Naive thymus-derived CD4-positive, alpha-beta T cell (primary cell): ENCODE measurements around the gene SPRY4. TPM values are rescaled to one million over a fixed set of nuclear protein-coding genes. Genes with fewer than 3 reads are reported as not detected.

Experiments used
- ATAC-seq: fragments of 150-1000 bp; cut with Tn5 transposase; 2 replicates; pipeline ENCODE4 v1.10.0; 2021; ENCODE audit warnings: mild to moderate bottlenecking, moderate library complexity
- CTCF ChIA-PET: fragments of 350-600 bp; sonication (Branson Sonifier 250); formaldehyde crosslinking; loops from one replicate; lab custom pipeline; 2021; ENCODE audit warnings: antibody characterized with exemption; lab: Charles Lee
- POLR2A ChIA-PET: fragments of 350-600 bp; sonication (Branson Sonifier 250); formaldehyde crosslinking; loops from one replicate; lab custom pipeline; 2021; ENCODE audit warnings: antibody characterized with exemption, inconsistent platforms; lab: Charles Lee
- DNase-seq, 9 donors: peaks; one replicate each; pipeline versions ENCODE4 v3.0.0 to v3.0.0-alpha.2; 2020 to 2022; ENCODE audit warnings: mixed read lengths in 1 of 9
- H3K27ac ChIP-seq: one replicate; pipeline ENCODE4 v1.7.0; 2013; ENCODE audit warnings: mild to moderate bottlenecking, low read depth, low read length, moderate library complexity
- H3K27me3 ChIP-seq, 2 donors: one replicate each; pipeline ENCODE4 v1.7.0; 2013; ENCODE audit warnings: low read length in 2 of 2, mild to moderate bottlenecking in 2 of 2, moderate library complexity in 2 of 2; ENCODE audit not compliant: control insufficient read depth in 2 of 2, insufficient read depth in 2 of 2
- H3K36me3 ChIP-seq, 3 experiments: 1 replicate in 2 of 3; 2 replicates in 1 of 3; pipeline ENCODE4 v1.7.0; 2013; ENCODE audit warnings: low read length in 3 of 3, mild to moderate bottlenecking in 3 of 3, moderate library complexity in 1 of 3; ENCODE audit not compliant: insufficient read depth in 3 of 3, control insufficient read depth in 2 of 3
- H3K4me1 ChIP-seq, 2 donors: one replicate each; pipeline ENCODE4 v1.7.0; 2013; ENCODE audit warnings: low read length in 2 of 2, mild to moderate bottlenecking in 2 of 2, moderate library complexity in 1 of 2; ENCODE audit not compliant: control insufficient read depth in 2 of 2, insufficient read depth in 2 of 2
- H3K4me3 ChIP-seq: 2 replicates; pipeline ENCODE4 v1.7.0; 2013; ENCODE audit warnings: mild to moderate bottlenecking, low read length
- H3K9me3 ChIP-seq, 3 experiments: 1 replicate in 2 of 3; 2 replicates in 1 of 3; pipeline ENCODE4 v1.7.0; 2013; ENCODE audit warnings: low read length in 3 of 3; ENCODE audit not compliant: control insufficient read depth in 2 of 3
- H3K27ac Mint-ChIP-seq, 9 donors: one replicate each; pipeline ENCODE4 v1.8.0; 2020 to 2022; ENCODE audit warnings: mixed read lengths in 9 of 9, mild to moderate bottlenecking in 8 of 9, moderate library complexity in 5 of 9, inconsistent platforms in 2 of 9
- H3K27me3 Mint-ChIP-seq, 5 donors: one replicate each; pipeline ENCODE4 v1.8.0; 2021 to 2022; ENCODE audit warnings: mixed read lengths in 5 of 5, mild to moderate bottlenecking in 1 of 5
- H3K36me3 Mint-ChIP-seq, 5 donors: one replicate each; pipeline ENCODE4 v1.8.0; 2020 to 2022; ENCODE audit warnings: mixed read lengths in 5 of 5, mild to moderate bottlenecking in 3 of 5, inconsistent platforms in 1 of 5
- H3K4me1 Mint-ChIP-seq, 7 donors: one replicate each; pipeline ENCODE4 v1.8.0; 2020 to 2022; ENCODE audit warnings: mixed read lengths in 7 of 7, mild to moderate bottlenecking in 3 of 7, inconsistent platforms in 1 of 7
- H3K4me3 Mint-ChIP-seq, 10 donors: one replicate each; pipeline ENCODE4 v1.8.0; 2020 to 2022; ENCODE audit warnings: mild to moderate bottlenecking in 10 of 10, mixed read lengths in 10 of 10, moderate library complexity in 6 of 10, inconsistent platforms in 2 of 10
- H3K9me3 Mint-ChIP-seq, 11 donors: one replicate each; pipeline ENCODE4 v1.8.0; 2020 to 2022; ENCODE audit warnings: mixed read lengths in 11 of 11, mild to moderate bottlenecking in 4 of 11, inconsistent platforms in 1 of 11, moderate library complexity in 1 of 11
- intact Hi-C, 2 donors: fragments of 100-400 bp; cut with micrococcal nuclease; formaldehyde crosslinking; loops; one replicate each; pipeline ENCODE4 v1.15.1; 2023
- polyA plus RNA-seq, 2 donors: library from polyadenylated mRNA; unstranded; fragments of 300-500 nt; fragmentation: Illumina TruSeq; gene quantifications; one replicate each; pipeline ENCODE4 v1.2.3, GENCODE V29; 2021
- total RNA-seq, 6 experiments: library from RNA in 5 of 6; stranded (reverse) in 5 of 6; gene quantifications; 1 replicate in 5 of 6; 2 replicates in 1 of 6; pipeline ENCODE4 v1.2.3 and lab custom pipeline; 2021 to 2026

SPRY4 gene
- total and polyA plus RNA-seq, 7 experiments from 2014 or later = 0.08 to 0.34 (median 0.11) TPM; not detected in 4

DNA sequence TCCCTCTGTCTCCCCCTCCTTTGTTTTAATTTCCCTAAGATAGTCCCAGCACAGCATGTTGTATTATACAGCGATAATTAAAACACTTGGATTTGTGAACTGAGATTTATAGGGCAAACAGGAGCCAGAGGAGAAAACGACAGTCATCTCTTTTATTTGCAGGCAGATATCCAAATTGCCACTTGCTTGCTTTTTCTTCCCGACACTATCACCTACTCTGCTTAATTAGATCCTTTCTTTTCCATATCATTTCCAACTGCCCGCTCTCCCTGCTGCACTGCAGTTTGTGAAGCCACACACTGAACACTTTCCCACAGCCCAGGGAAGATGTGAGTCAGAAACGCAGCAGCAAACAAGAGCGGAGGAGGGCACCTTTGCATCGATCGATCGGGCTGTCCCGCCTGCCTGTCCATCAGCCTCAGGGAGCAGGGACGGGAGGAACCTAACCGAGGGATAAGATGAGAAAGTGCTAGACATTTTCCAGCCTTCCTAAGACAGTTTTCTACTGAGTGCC lies 35.8 kb upstream of the SPRY4 start:
- DNase-seq (no peak), ATAC-seq (no peak)
- Histone ChIP-seq H3K27me3 (no peaks in the 10 kb centered on the region), H3K9me3 (no peaks in the 10 kb centered on the region), H3K36me3 (no peaks in the 10 kb centered on the region), H3K27ac (no peak overlapping the region), H3K4me3 (no peak overlapping the region), H3K4me1 (peaks cover 15 to 33% of the 10 kb centered on the region in 2 donors)
- Mint-ChIP-seq H3K27me3 (peaks cover 0 to 6% (median 0%) of the 10 kb centered on the region in 5 donors), H3K27ac (peak overlapping the region in 1 of 9 donors; percentile 2), H3K4me1 (peaks cover 22 to 47% (median 43%) of the 10 kb centered on the region in 7 donors), H3K36me3 (no peaks in the 10 kb centered on the region), H3K9me3 (peaks cover 0 to 2% (median 0%) of the 10 kb centered on the region in 11 donors), H3K4me3 (no peak overlapping the region)
- POLR2A ChIA-PET = interaction anchor here (1.2 kb wide), 1 partner anchor 36 kb away, joined by 3 read pairs; the partner anchor contains the start of gene SPRY4
- intact Hi-C loops = no loop called here
- CTCF ChIA-PET = interaction anchor here (0.6 to 1.2 kb wide), 3 partner anchors 60 to 668 kb away, joined by 3 read pairs; no protein-coding TSS in a partner anchor

DNA sequence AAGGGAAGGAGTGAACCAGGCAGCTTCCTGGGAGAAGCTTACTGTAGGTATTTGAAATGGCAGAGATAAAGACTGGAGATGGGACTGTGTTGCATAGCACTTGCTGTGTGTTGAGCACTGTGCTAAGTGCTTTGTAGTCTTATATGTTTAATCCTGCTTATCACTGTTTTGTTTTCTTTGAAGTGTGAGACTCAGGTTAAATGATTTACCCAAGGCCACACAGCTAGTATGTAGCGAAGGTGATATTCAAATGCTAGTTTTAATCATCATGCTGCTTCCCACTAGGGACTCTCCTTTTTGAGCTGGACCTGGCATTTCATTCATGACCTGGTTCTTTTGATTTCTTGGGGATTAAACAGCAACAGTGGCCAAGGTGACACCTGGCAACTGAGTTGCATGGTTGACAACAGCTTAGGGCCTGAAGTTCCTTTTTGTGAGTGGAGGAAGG lies 35.3 kb upstream of the SPRY4 start:
- intact Hi-C loops = no loop called here
- CTCF ChIA-PET = interaction anchor here (0.6 to 1.2 kb wide), 6 partner anchors 36 to 667 kb away, joined by 3 read pairs; no protein-coding TSS in a partner anchor
- Mint-ChIP-seq H3K27me3 (peaks cover 0 to 6% (median 0%) of the 10 kb centered on the region in 5 donors), H3K4me3 (peak overlapping the region in 2 of 10 donors; percentile 5 to 32), H3K4me1 (peaks cover 22 to 48% (median 44%) of the 10 kb centered on the region in 7 donors), H3K27ac (peak overlapping the region in 1 of 9 donors; percentile 10), H3K9me3 (peaks cover 0 to 2% (median 0%) of the 10 kb centered on the region in 11 donors), H3K36me3 (no peaks in the 10 kb centered on the region)
- no peak overlapping the region for H3K4me3 ChIP-seq
- POLR2A ChIA-PET = interaction anchor here (1.2 kb wide), 1 partner anchor 35 kb away, joined by 3 read pairs; the partner anchor contains the start of gene SPRY4
- H3K36me3 ChIP-seq = no peaks in the 10 kb centered on the region
- no peaks in the 10 kb centered on the region for H3K9me3 ChIP-seq
- DNase-seq (no peak), ATAC-seq (no peak)
- H3K27ac ChIP-seq = no peak overlapping the region
- H3K4me1 ChIP-seq = peaks cover 15 to 35% of the 10 kb centered on the region in 2 donors
- H3K27me3 ChIP-seq = no peaks in the 10 kb centered on the region

DNA sequence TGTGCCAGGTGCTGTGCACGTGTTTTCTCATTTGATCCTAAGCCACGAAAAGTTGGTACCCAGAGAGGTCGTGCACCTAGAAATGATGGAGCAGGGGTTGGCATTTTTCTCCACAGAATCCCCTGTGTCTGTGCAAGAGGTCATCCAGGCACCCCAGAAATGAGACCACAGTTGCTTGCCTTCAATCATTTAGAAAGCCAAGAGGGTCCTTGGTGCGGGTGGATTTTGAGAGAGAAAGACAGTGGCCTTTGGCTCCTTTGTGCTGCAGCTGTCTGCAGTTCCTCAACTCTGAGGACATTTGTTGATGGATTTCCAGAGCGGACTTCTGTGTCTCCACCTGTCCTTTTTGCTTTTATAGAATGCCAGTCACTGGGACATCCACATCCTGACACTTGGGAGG lies 33.8 kb upstream of the SPRY4 start:
- Mint-ChIP-seq H3K9me3 (peaks cover 0 to 2% (median 0%) of the 10 kb centered on the region in 11 donors), H3K27ac (peak overlapping the region in 2 of 9 donors; percentile 2 to 44), H3K36me3 (no peaks in the 10 kb centered on the region), H3K4me1 (peaks cover 25 to 57% (median 48%) of the 10 kb centered on the region in 7 donors), H3K27me3 (peaks cover 0 to 9% (median 0%) of the 10 kb centered on the region in 5 donors), H3K4me3 (peak overlapping the region in 3 of 10 donors; percentile 80 to 84 (median 84))
- no peak overlapping the region for H3K4me3 ChIP-seq
- ChIA-PET POLR2A (no interaction called here), CTCF (interaction anchor here (0.6 to 1.3 kb wide), 2 partner anchors 22 to 31 kb away, joined by 3 read pairs; no protein-coding TSS in a partner anchor)
- no peak overlapping the region for H3K27ac ChIP-seq
- intact Hi-C loops = loop anchor here (5.0 to 10.0 kb wide), 7 partner anchors 206 to 1829 kb away; partner anchors contain the start of genes KCTD16 (in 1 of the 2), NR3C1 (in 1 of the 2) and YIPF5 (in 1 of the 2)
- H3K36me3 ChIP-seq = no peaks in the 10 kb centered on the region
- H3K9me3 ChIP-seq = no peaks in the 10 kb centered on the region
- no peaks in the 10 kb centered on the region for H3K27me3 ChIP-seq
- H3K4me1 ChIP-seq = peaks cover 15 to 35% of the 10 kb centered on the region in 2 donors
- no peak for DNase-seq
- no peak for ATAC-seq

DNA sequence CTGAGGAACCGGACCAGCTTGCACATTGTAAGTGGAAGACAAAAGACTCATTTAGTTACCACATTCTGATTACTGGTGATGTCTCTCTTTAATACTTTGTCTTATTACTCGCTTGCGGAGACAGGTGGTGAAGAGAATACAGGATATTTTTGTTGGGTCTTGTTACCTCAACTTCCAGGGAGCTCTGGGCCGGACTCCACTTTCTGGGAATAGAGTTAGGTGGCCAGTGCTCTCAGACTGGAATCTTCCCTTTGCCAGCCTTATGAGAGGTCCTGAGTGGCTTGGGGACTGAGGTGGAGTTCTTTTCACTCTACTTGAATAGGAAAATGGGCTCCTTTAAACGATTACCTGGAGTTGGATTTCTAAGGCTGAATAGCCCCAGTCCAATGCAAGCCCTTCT lies 33.3 kb upstream of the SPRY4 start:
- Mint-ChIP-seq H3K27me3 (peaks cover 0 to 12% (median 0%) of the 10 kb centered on the region in 5 donors), H3K4me1 (peaks cover 25 to 62% (median 51%) of the 10 kb centered on the region in 7 donors), H3K4me3 (peak overlapping the region; percentile 78 to 87 (median 84)), H3K36me3 (no peaks in the 10 kb centered on the region), H3K27ac (peak overlapping the region in 8 of 9 donors; percentile 58 to 91 (median 73)), H3K9me3 (peaks cover 0 to 2% (median 0%) of the 10 kb centered on the region in 11 donors)
- Histone ChIP-seq H3K9me3 (no peaks in the 10 kb centered on the region), H3K4me3 (no peak overlapping the region), H3K27ac (no peak overlapping the region), H3K4me1 (peaks cover 15 to 35% of the 10 kb centered on the region in 2 donors), H3K36me3 (no peaks in the 10 kb centered on the region), H3K27me3 (no peaks in the 10 kb centered on the region)
- intact Hi-C loops = loop anchor here (5.0 to 10.0 kb wide), 7 partner anchors 206 to 1829 kb away; partner anchors contain the start of genes KCTD16 (in 1 of the 2), NR3C1 (in 1 of the 2) and YIPF5 (in 1 of the 2)
- POLR2A ChIA-PET = interaction anchor here (2.5 kb wide), 1 partner anchor 33 kb away, joined by 8 read pairs; the partner anchor contains the start of gene SPRY4
- no peak for ATAC-seq
- no peak for DNase-seq
- CTCF ChIA-PET = interaction anchor here (0.6 to 1.3 kb wide), 2 partner anchors 23 to 31 kb away, joined by 3 read pairs; no protein-coding TSS in a partner anchor

DNA sequence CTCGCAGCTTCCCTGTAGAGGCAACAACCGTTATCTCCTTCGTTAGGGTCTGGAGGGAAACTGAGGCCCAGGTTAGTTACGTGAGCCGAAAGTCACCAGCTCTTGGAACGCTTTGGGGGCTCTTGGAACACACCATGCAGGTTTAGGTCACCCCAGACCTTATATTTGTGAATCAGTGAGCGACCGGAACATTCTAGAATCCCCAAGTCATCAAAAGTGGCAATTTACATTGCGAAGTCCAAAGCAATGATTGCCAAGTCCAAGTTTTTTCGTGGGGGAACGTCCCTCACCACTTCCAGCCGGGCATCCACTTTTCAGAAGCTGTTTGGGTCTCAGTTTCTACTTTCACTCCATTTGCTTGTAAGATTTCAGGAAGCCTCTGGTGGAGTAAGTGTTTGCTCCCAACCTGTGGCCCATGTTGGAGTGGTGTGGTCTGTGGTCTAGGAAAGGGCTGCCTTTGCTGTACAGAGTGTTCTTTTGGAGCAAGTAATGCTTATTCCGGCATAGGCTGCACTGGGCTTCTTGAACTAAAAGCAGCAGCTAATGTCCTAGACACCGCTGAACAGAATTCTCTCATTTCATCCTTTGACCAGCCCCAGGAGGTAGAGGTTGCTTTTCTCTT lies 32.8 kb upstream of the SPRY4 start:
- CTCF ChIA-PET = no interaction called here
- H3K36me3 Mint-ChIP-seq = no peaks in the 10 kb centered on the region
- peak overlapping the region; percentile 78 to 87 (median 84) for H3K4me3 Mint-ChIP-seq
- Histone ChIP-seq H3K36me3 (no peaks in the 10 kb centered on the region), H3K9me3 (no peaks in the 10 kb centered on the region), H3K27ac (peak overlapping the region; percentile 35), H3K4me3 (peak overlapping the region; percentile 61), H3K27me3 (no peaks in the 10 kb centered on the region), H3K4me1 (peaks cover 15 to 35% of the 10 kb centered on the region in 2 donors)
- H3K27me3 Mint-ChIP-seq = peaks cover 0 to 12% (median 0%) of the 10 kb centered on the region in 5 donors
- POLR2A ChIA-PET = interaction anchor here (2.5 kb wide), 1 partner anchor 33 kb away, joined by 8 read pairs; the partner anchor contains the start of gene SPRY4
- peaks cover 24 to 64% (median 53%) of the 10 kb centered on the region in 7 donors for H3K4me1 Mint-ChIP-seq
- intact Hi-C loops = loop anchor here (1.0 to 10.0 kb wide), 22 partner anchors 17 to 1830 kb away; partner anchors contain the start of genes RNF14 (in 2 of the 2), SPRY4 (in 2 of the 2), DELE1 (in 1 of the 2) and KCTD16 (in 1 of the 2)
- ATAC-seq = no peak
- DNase-seq = peak in 4 of 9 donors; percentile 23 to 35 (median 26)
- peak overlapping the region; percentile 58 to 91 (median 71) for H3K27ac Mint-ChIP-seq
- H3K9me3 Mint-ChIP-seq = peaks cover 0 to 2% (median 0%) of the 10 kb centered on the region in 11 donors
